Measurements from ENCODE around the gene SORCS2.

DNA sequence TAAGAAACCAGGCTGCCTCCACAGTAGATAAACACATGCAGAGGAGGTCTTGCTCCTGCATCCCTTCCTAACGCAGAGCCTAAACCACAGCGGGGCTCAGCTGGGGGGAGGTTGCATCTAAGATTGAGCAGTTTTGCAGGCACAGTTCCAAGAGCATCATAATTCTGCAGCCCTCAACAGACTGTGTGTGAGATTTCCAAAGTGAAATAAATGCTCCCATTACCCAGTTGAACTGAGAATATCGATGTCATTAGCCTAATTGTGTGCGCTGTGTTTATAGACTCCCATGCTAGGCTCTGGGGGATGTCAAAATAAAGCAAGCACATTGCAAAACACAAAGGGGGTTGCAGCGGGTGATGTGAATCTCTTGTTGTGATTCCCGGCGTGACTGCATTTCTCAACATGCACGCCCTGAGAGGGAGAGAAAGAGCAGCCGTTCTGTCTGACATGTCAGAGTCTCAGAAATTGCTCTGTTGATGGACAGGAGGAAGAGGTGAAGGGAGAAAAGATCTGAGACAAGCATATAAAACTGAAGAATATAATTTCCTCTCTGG, 392.3 kb downstream of the SORCS2 start:
- TF ChIP-seq, protein P1, sequence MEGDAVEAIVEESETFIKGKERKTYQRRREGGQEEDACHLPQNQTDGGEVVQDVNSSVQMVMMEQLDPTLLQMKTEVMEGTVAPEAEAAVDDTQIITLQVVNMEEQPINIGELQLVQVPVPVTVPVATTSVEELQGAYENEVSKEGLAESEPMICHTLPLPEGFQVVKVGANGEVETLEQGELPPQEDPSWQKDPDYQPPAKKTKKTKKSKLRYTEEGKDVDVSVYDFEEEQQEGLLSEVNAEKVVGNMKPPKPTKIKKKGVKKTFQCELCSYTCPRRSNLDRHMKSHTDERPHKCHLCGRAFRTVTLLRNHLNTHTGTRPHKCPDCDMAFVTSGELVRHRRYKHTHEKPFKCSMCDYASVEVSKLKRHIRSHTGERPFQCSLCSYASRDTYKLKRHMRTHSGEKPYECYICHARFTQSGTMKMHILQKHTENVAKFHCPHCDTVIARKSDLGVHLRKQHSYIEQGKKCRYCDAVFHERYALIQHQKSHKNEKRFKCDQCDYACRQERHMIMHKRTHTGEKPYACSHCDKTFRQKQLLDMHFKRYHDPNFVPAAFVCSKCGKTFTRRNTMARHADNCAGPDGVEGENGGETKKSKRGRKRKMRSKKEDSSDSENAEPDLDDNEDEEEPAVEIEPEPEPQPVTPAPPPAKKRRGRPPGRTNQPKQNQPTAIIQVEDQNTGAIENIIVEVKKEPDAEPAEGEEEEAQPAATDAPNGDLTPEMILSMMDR (IDR thresholded peaks at IDR 0.05): no peak
- TF ChIP-seq POLR2AphosphoS5 (IDR thresholded peaks at IDR 0.05): no peak
- TF ChIP-seq POLR2A (IDR thresholded peaks at IDR 0.05): no peak
